ENCODE results near the gene TMEM130. TPM values are rescaled to one million over a fixed set of nuclear protein-coding genes. Genes with fewer than 3 reads are reported as not detected.

Gene TMEM130
- total and polyA plus RNA-seq, 10 of the 15 experiments (the other 5 are each of a cell fraction or from before 2014, with no cell fraction given) = 0.04 to 0.15 (median 0.11) TPM; not detected in 7

DNA sequence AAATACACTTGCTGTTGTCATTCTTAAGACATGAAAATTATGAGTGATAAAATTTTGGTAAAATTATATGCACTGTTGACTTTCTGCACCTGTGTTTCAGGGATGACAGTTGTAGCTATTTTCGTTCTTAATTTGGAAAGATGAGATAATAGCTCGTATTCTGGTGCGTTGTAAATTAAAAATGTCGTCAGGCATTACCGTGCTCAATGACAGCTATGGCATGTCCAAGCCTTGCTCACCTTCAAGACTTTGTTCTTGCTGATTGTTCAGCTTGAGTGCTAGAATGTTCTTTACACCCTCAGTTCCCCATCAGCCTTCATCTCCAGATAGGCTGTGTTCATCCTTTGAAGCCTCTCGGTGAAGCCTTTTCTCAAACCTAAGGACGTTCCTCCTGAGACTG lies 30.0 kb upstream of the TMEM130 start:
- Histone ChIP-seq H3K79me2 (ENCODE audit: control insufficient read depth, insufficient read depth, low read length) (no peaks in the 10 kb centered on the region), H3K9me3 (replicated peaks; ENCODE audit: control insufficient read depth, insufficient read depth, low read length) (no peaks in the 10 kb centered on the region), H3K27me3 (replicated peaks in 1 of 2; ENCODE audit: control insufficient read depth in 2 of 2, insufficient read depth in 2 of 2, low read length in 1 of 2) (no peaks in the 10 kb centered on the region), H3K4me1 (ENCODE audit: control insufficient read depth, insufficient read depth, low read length) (no peaks in the 10 kb centered on the region), H4K20me1 (ENCODE audit: control insufficient read depth, insufficient read depth) (no peaks in the 10 kb centered on the region), H3K9ac (ENCODE audit: control insufficient read depth, insufficient read depth, low read length) (no peak overlapping the region), H3K36me3 (ENCODE audit: control insufficient read depth in 2 of 2, insufficient read depth in 2 of 2, low read length in 1 of 2) (peaks cover 15 to 53% of the 10 kb centered on the region in 2 experiments), H3K27ac (ENCODE audit: control insufficient read depth, insufficient read depth) (no peak overlapping the region), H2AFZ (ENCODE audit: control insufficient read depth, low read depth, low read length) (no peak overlapping the region), H3K4me2 (ENCODE audit: control insufficient read depth, insufficient read depth) (no peak overlapping the region), H3K4me3 (no peak overlapping the region)
- intact Hi-C loops (cut with micrococcal nuclease; ENCODE audit: unreplicated experiment) (no loop called here), in situ Hi-C loops (cut with MboI) (no loop called here)
- CTCF ChIA-PET = interaction anchor here (0.6 kb wide), 1 partner anchor 17 kb away, joined by 4 read pairs; no protein-coding TSS in a partner anchor
- POLR2A ChIA-PET = no interaction called here
- SMC1A ChIA-PET (ENCODE audit: uncharacterized antibody, unreplicated experiment) = interaction anchor here (0.6 kb wide), 1 partner anchor 613 kb away, joined by 3 read pairs; no protein-coding TSS in a partner anchor
- BruUV-seq (replicated peaks) = TSS peak; percentile 26
- DNase-seq (ENCODE audit: low read depth, low spot score) (no peak), ATAC-seq (no peak), FAIRE-seq (no peak)
- RAD21 ChIA-PET (ENCODE audit: unreplicated experiment) = no interaction called here
- TF ChIP-seq KAT2A (conservative IDR thresholded peaks at IDR 0.05; ENCODE audit: control insufficient read depth, low read depth, low read length) (no peak), LARP7 (IDR thresholded peaks at IDR 0.05) (no peak), ZNF592 (IDR thresholded peaks at IDR 0.05) (no peak), RELA (IDR thresholded peaks at IDR 0.05; ENCODE audit: borderline replicate concordance, partially characterized antibody) (no peak), JUNB (IDR thresholded peaks at IDR 0.05) (no peak)
- TF ChIP-seq, protein P1, sequence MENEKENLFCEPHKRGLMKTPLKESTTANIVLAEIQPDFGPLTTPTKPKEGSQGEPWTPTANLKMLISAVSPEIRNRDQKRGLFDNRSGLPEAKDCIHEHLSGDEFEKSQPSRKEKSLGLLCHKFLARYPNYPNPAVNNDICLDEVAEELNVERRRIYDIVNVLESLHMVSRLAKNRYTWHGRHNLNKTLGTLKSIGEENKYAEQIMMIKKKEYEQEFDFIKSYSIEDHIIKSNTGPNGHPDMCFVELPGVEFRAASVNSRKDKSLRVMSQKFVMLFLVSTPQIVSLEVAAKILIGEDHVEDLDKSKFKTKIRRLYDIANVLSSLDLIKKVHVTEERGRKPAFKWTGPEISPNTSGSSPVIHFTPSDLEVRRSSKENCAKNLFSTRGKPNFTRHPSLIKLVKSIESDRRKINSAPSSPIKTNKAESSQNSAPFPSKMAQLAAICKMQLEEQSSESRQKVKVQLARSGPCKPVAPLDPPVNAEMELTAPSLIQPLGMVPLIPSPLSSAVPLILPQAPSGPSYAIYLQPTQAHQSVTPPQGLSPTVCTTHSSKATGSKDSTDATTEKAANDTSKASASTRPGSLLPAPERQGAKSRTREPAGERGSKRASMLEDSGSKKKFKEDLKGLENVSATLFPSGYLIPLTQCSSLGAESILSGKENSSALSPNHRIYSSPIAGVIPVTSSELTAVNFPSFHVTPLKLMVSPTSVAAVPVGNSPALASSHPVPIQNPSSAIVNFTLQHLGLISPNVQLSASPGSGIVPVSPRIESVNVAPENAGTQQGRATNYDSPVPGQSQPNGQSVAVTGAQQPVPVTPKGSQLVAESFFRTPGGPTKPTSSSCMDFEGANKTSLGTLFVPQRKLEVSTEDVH (IDR thresholded peaks at IDR 0.05; ENCODE audit: low read depth, partially characterized antibody) = no peak
- TF ChIP-seq, protein P2, sequence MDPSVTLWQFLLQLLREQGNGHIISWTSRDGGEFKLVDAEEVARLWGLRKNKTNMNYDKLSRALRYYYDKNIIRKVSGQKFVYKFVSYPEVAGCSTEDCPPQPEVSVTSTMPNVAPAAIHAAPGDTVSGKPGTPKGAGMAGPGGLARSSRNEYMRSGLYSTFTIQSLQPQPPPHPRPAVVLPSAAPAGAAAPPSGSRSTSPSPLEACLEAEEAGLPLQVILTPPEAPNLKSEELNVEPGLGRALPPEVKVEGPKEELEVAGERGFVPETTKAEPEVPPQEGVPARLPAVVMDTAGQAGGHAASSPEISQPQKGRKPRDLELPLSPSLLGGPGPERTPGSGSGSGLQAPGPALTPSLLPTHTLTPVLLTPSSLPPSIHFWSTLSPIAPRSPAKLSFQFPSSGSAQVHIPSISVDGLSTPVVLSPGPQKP (IDR thresholded peaks at IDR 0.05; ENCODE audit: low read depth, low read length) = no peak
- WGBS (ENCODE audit: insufficient coverage, insufficient replicate concordance, low lambda C conversion rate, missing lambda C conversion rate) = 99% methylated on average over 7 of the region's 7 CpGs

Data from GM12878 (cell line).